Neural progenitor cell (in vitro differentiated cells): ENCODE results near the gene COL5A3. TPM values are rescaled to one million over a fixed set of nuclear protein-coding genes. Genes with fewer than 3 reads are reported as not detected.

ENCODE experiments used
- DNase-seq: peaks from one replicate; pipeline ENCODE4 v3.0.0-alpha.2; 2016; ENCODE audit warnings: low spot score
- H2AFZ ChIP-seq: fragments of 200-600 bp; sonication (generic); replicated peaks from 2 replicates; pipeline ENCODE4 v1.6.1; 2016; ENCODE audit warnings: antibody characterized with exemption
- H3F3A ChIP-seq: fragments of 200-600 bp; sonication (generic); 2 replicates; pipeline ENCODE4 v1.6.1; 2016; ENCODE audit warnings: antibody characterized with exemption, low read depth
- H3K27ac ChIP-seq: fragments of 200-600 bp; sonication (generic); 2 replicates; pipeline ENCODE4 v1.5.1; 2016; ENCODE audit warnings: mild to moderate bottlenecking
- H3K27me3 ChIP-seq: fragments of 200-600 bp; sonication (generic); 2 replicates; pipeline ENCODE4 v1.6.1; 2016; ENCODE audit warnings: mild to moderate bottlenecking, moderate library complexity
- H3K36me3 ChIP-seq: fragments of 200-600 bp; sonication (generic); 2 replicates; pipeline ENCODE4 v1.5.1; 2016
- H3K4me1 ChIP-seq: fragments of 200-600 bp; sonication (generic); 2 replicates; pipeline ENCODE4 v1.6.1; 2016; ENCODE audit warnings: mixed run types
- H3K4me2 ChIP-seq: fragments of 200-600 bp; sonication (generic); 2 replicates; pipeline ENCODE4 v1.6.1; 2016
- H3K4me3 ChIP-seq: fragments of 200-600 bp; sonication (generic); 2 replicates; pipeline ENCODE4 v1.5.1; 2016
- H3K79me2 ChIP-seq: fragments of 200-600 bp; sonication (generic); 2 replicates; pipeline ENCODE4 v1.6.1; 2016; ENCODE audit warnings: low read depth
- H3K9ac ChIP-seq: fragments of 200-600 bp; sonication (generic); 2 replicates; pipeline ENCODE4 v1.6.1; 2016
- H3K9me3 ChIP-seq: fragments of 200-600 bp; sonication (generic); 2 replicates; pipeline ENCODE4 v1.5.1; 2016; ENCODE audit warnings: low read depth
- H4K20me1 ChIP-seq: fragments of 200-600 bp; sonication (generic); 2 replicates; pipeline ENCODE4 v1.6.1; 2016; ENCODE audit warnings: low read depth
- H3K27ac Mint-ChIP-seq: 3 replicates; pipeline ENCODE4 v1.8.0; 2021; ENCODE audit warnings: mixed read lengths
- H3K27me3 Mint-ChIP-seq: 2 replicates; pipeline ENCODE4 v1.8.0; 2022; ENCODE audit warnings: low read depth, mild to moderate bottlenecking, inconsistent platforms, moderate library complexity, mixed read lengths; ENCODE audit not compliant: insufficient read depth
- H3K36me3 Mint-ChIP-seq: 3 replicates; pipeline ENCODE4 v1.8.0; 2021; ENCODE audit warnings: mixed read lengths
- H3K4me1 Mint-ChIP-seq: 3 replicates; pipeline ENCODE4 v1.8.0; 2021; ENCODE audit warnings: mixed read lengths
- H3K4me3 Mint-ChIP-seq: 3 replicates; pipeline ENCODE4 v1.8.0; 2021; ENCODE audit warnings: mild to moderate bottlenecking, moderate library complexity, mixed read lengths
- H3K9me3 Mint-ChIP-seq: 3 replicates; pipeline ENCODE4 v1.8.0; 2020; ENCODE audit warnings: mixed read lengths
- CTCF ChIP-seq: fragments of 200-600 bp; sonication (generic); IDR thresholded peaks from 2 replicates; pipeline ENCODE4 v1.5.1; 2017; ENCODE audit warnings: antibody characterized with exemption, mild to moderate bottlenecking
- EZH2 ChIP-seq: fragments of 200-600 bp; sonication (generic); IDR thresholded peaks from 2 replicates; pipeline ENCODE4 v1.6.1; 2017; ENCODE audit warnings: antibody characterized with exemption, mild to moderate bottlenecking, moderate library complexity
- EZH2phosphoT487 ChIP-seq: fragments of 200-600 bp; sonication (generic); IDR thresholded peaks from 2 replicates; pipeline ENCODE4 v1.6.1; 2017; ENCODE audit warnings: antibody characterized with exemption
- total RNA-seq: library from RNA; depleted of rRNA; stranded (reverse); fragments of >200 nt; gene quantifications from 2 replicates; pipeline ENCODE4 v1.2.3, GENCODE V29; 2015; ENCODE audit warnings: low replicate concordance

The COL5A3 gene
- total RNA-seq, 1 donor from 2014 or later = not detected

GRCh38 chr19:9991425-9992191, 18.7 kb downstream of the COL5A3 start:
- H3K27me3 Mint-ChIP-seq = peaks cover 2% of the 10 kb centered on the region
- H3K27ac Mint-ChIP-seq = peak overlapping the region; percentile 53
- H3K4me2 ChIP-seq = no peak overlapping the region
- H3K27me3 ChIP-seq = no peaks in the 10 kb centered on the region
- no peaks in the 10 kb centered on the region for H3K9me3 ChIP-seq
- H3K36me3 Mint-ChIP-seq = no peaks in the 10 kb centered on the region
- H3K4me3 ChIP-seq = no peak overlapping the region
- no peaks in the 10 kb centered on the region for H3K36me3 ChIP-seq
- H3K9ac ChIP-seq = no peak overlapping the region
- no peaks in the 10 kb centered on the region for H3K9me3 Mint-ChIP-seq
- DNase-seq = no peak
- no peak overlapping the region for H3K27ac ChIP-seq
- no peak overlapping the region for H2AFZ ChIP-seq
- peaks cover 7% of the 10 kb centered on the region for H3K4me1 ChIP-seq
- H3K4me3 Mint-ChIP-seq = no peak overlapping the region
- H3K79me2 ChIP-seq = no peaks in the 10 kb centered on the region
- peaks cover 21% of the 10 kb centered on the region for H3K4me1 Mint-ChIP-seq
- no peaks in the 10 kb centered on the region for H4K20me1 ChIP-seq
- TF ChIP-seq EZH2phosphoT487 (no peak), EZH2 (no peak), CTCF (no peak)
- peaks cover 8% of the 10 kb centered on the region for H3F3A ChIP-seq

- H3K9ac ChIP-seq = no peak overlapping the region
- H3K27me3 Mint-ChIP-seq = peaks cover 3% of the 10 kb centered on the region
Observed at GRCh38 chr19:9989504-9989903, 20.8 kb downstream of the COL5A3 start.

GRCh38 chr19:9986787-9987281, 23.5 kb downstream of the COL5A3 start:
- peaks cover 36% of the 10 kb centered on the region for H3K4me1 Mint-ChIP-seq
- no peaks in the 10 kb centered on the region for H3K36me3 Mint-ChIP-seq
- H3K9ac ChIP-seq = no peak overlapping the region
- peaks cover 4% of the 10 kb centered on the region for H3K27me3 Mint-ChIP-seq
- no peaks in the 10 kb centered on the region for H3K9me3 Mint-ChIP-seq
- H3K9me3 ChIP-seq = no peaks in the 10 kb centered on the region
- no peaks in the 10 kb centered on the region for H3K36me3 ChIP-seq
- peak overlapping the region; percentile 73 for H3K4me3 Mint-ChIP-seq
- H2AFZ ChIP-seq = no peak overlapping the region
- H3K27ac Mint-ChIP-seq = peak overlapping the region; percentile 96
- H4K20me1 ChIP-seq = no peaks in the 10 kb centered on the region
- H3K27me3 ChIP-seq = no peaks in the 10 kb centered on the region
- peak; percentile 69 for DNase-seq
- no peak overlapping the region for H3K27ac ChIP-seq
- H3K79me2 ChIP-seq = no peaks in the 10 kb centered on the region
- no peak for TF ChIP-seq EZH2
- no peak for TF ChIP-seq CTCF
- TF ChIP-seq EZH2phosphoT487 = no peak
- H3K4me3 ChIP-seq = no peak overlapping the region
- peaks cover 9% of the 10 kb centered on the region for H3F3A ChIP-seq
- H3K4me2 ChIP-seq = peak overlapping the region; percentile 48
- H3K4me1 ChIP-seq = peaks cover 11% of the 10 kb centered on the region

More at GRCh38 chr19:9989504-9989903, 20.8 kb downstream of the COL5A3 start:
- Histone ChIP-seq H4K20me1 (no peaks in the 10 kb centered on the region), H3K4me3 (no peak overlapping the region), H3K9me3 (no peaks in the 10 kb centered on the region), H3K4me1 (peaks cover 11% of the 10 kb centered on the region), H3K27ac (no peak overlapping the region), H3K27me3 (no peaks in the 10 kb centered on the region), H2AFZ (no peak overlapping the region), H3F3A (peaks cover 9% of the 10 kb centered on the region), H3K36me3 (no peaks in the 10 kb centered on the region), H3K4me2 (no peak overlapping the region), H3K79me2 (no peaks in the 10 kb centered on the region)
- no peak for DNase-seq
- H3K4me3 Mint-ChIP-seq = no peak overlapping the region
- H3K4me1 Mint-ChIP-seq = peaks cover 34% of the 10 kb centered on the region
- no peak overlapping the region for H3K27ac Mint-ChIP-seq
- TF ChIP-seq EZH2 = no peak
- no peak for TF ChIP-seq EZH2phosphoT487
- no peak for TF ChIP-seq CTCF
- H3K9me3 Mint-ChIP-seq = no peaks in the 10 kb centered on the region
- H3K36me3 Mint-ChIP-seq = no peaks in the 10 kb centered on the region
